HepG2 (cell line): ENCODE data around the gene DGKD. TPM values are rescaled to one million over a fixed set of nuclear protein-coding genes. Genes with fewer than 3 reads are reported as not detected.

Experiments
- CEBPG ChIP-seq: IDR thresholded peaks from 2 replicates; pipeline ENCODE4 v1.6.1; 2016
- ELF4 ChIP-seq: sonication (generic); formaldehyde crosslinking; IDR thresholded peaks from 2 replicates; pipeline ENCODE4 v1.5.0; 2020; ENCODE audit warnings: missing genetic modification reagents, mild to moderate bottlenecking, moderate library complexity, borderline replicate concordance
- GFI1 ChIP-seq: sonication (generic); formaldehyde crosslinking; IDR thresholded peaks from 2 replicates; pipeline ENCODE4 v1.5.0; 2020; ENCODE audit warnings: missing genetic modification reagents, mild to moderate bottlenecking, borderline replicate concordance
- JUND ChIP-seq: sonication (generic); formaldehyde crosslinking; IDR thresholded peaks from 2 replicates; pipeline ENCODE4 v1.8.0; 2022; ENCODE audit warnings: mild to moderate bottlenecking, missing genetic modification reagents
- KDM3A ChIP-seq: IDR thresholded peaks from 2 replicates; pipeline ENCODE4 v1.6.1; 2018; ENCODE audit warnings: low read depth, missing compliant biosample characterization
- KLF15 ChIP-seq: sonication (generic); formaldehyde crosslinking; IDR thresholded peaks from 2 replicates; pipeline ENCODE4 v1.8.1; 2023; ENCODE audit warnings: borderline replicate concordance, mild to moderate bottlenecking, inconsistent platforms, missing genetic modification reagents, mixed read lengths
- MIER2 ChIP-seq: IDR thresholded peaks from 2 replicates; pipeline ENCODE4 v1.6.1; 2016; ENCODE audit warnings: missing biosample characterization, missing genetic modification reagents
- REXO4 ChIP-seq: sonication (generic); formaldehyde crosslinking; IDR thresholded peaks from 2 replicates; pipeline ENCODE4 v1.8.0; 2022; ENCODE audit warnings: missing genetic modification reagents, mild to moderate bottlenecking, borderline replicate concordance
- SCMH1 ChIP-seq: sonication (generic); formaldehyde crosslinking; IDR thresholded peaks from 2 replicates; pipeline ENCODE4 v1.9.0; 2021; ENCODE audit warnings: missing genetic modification reagents, mild to moderate bottlenecking, borderline replicate concordance
- SIN3B ChIP-seq: fragments of 150-350 bp; IDR thresholded peaks from 2 replicates; pipeline ENCODE4 v1.6.1; 2014; ENCODE audit warnings: low read length
- STAG1 ChIP-seq: sonication (generic); formaldehyde crosslinking; IDR thresholded peaks from 2 replicates; pipeline ENCODE4 v1.4.0; 2020; ENCODE audit warnings: missing genetic modification reagents
- THYN1 ChIP-seq: sonication (generic); formaldehyde crosslinking; IDR thresholded peaks from 2 replicates; pipeline ENCODE4 v1.8.1; 2023; ENCODE audit warnings: low read depth, mild to moderate bottlenecking, moderate library complexity, missing genetic modification reagents, borderline replicate concordance
- TSC22D2 ChIP-seq: sonication (generic); formaldehyde crosslinking; IDR thresholded peaks from 2 replicates; pipeline ENCODE4 v1.5.1; 2020; ENCODE audit warnings: missing genetic modification reagents, mild to moderate bottlenecking, borderline replicate concordance
- U2AF2 ChIP-seq: fragments of 200-400 bp; formaldehyde crosslinking; IDR thresholded peaks from 2 replicates; pipeline ENCODE4 v1.6.1; 2017; ENCODE audit warnings: low read depth, mild to moderate bottlenecking, low read length
- ZBTB1 ChIP-seq: sonication (generic); formaldehyde crosslinking; IDR thresholded peaks from 2 replicates; pipeline ENCODE4 v1.4.0; 2020; ENCODE audit warnings: missing genetic modification reagents, borderline replicate concordance
- ZNF891 ChIP-seq: sonication (generic); formaldehyde crosslinking; IDR thresholded peaks from 2 replicates; pipeline ENCODE4 v1.5.0; 2020; ENCODE audit warnings: mild to moderate bottlenecking, missing genetic modification reagents
- polyA plus RNA-seq, 8 experiments: library from polyadenylated mRNA; depleted of rRNA in 3 of 8; stranded (reverse) in 7 of 8; unstranded in 1 of 8; fragments of >200 nt; fragmentation: Illumina TruSeq in 4 of 8; extraction: Trizol in 4 of 8; gene quantifications; 2 replicates each; pipeline versions ENCODE4 v1.2.1 to v1.2.3, GENCODE V29; 2011 to 2016; ENCODE audit warnings: low read depth in 4 of 8, missing spikeins in 1 of 8, mixed read lengths in 1 of 8; ENCODE audit not compliant: insufficient read depth in 1 of 8
- total RNA-seq, 5 experiments: library from RNA; depleted of rRNA; stranded (reverse); fragments of >200 nt; fragmentation: Illumina TruSeq; extraction: Trizol; gene quantifications; 2 replicates each; pipeline ENCODE4 v1.2.3, GENCODE V29; 2016; ENCODE audit warnings: low read depth in 1 of 5
- TF ChIP-seq, protein P1 (sequence below): sonication (generic); formaldehyde crosslinking; IDR thresholded peaks from 2 replicates; pipeline ENCODE4 v1.5.0; 2020; ENCODE audit warnings: mild to moderate bottlenecking, missing genetic modification reagents
- TF ChIP-seq, protein P2 (sequence below): sonication (generic); formaldehyde crosslinking; IDR thresholded peaks from 2 replicates; pipeline ENCODE4 v1.4.0; 2020; ENCODE audit warnings: missing genetic modification reagents
- TF ChIP-seq, protein P3 (sequence below): sonication (generic); formaldehyde crosslinking; IDR thresholded peaks from 2 replicates; pipeline ENCODE4 v1.8.0; 2022; ENCODE audit warnings: missing genetic modification reagents, low read depth, mild to moderate bottlenecking, borderline replicate concordance
- TF ChIP-seq, protein P4 (sequence below): sonication (generic); formaldehyde crosslinking; IDR thresholded peaks from 2 replicates; pipeline ENCODE4 v1.5.0; 2020; ENCODE audit warnings: mild to moderate bottlenecking, missing genetic modification reagents
- TF ChIP-seq, protein P5 (sequence below): sonication (generic); formaldehyde crosslinking; IDR thresholded peaks from 2 replicates; pipeline ENCODE4 v1.5.0; 2020; ENCODE audit warnings: mild to moderate bottlenecking, missing genetic modification reagents, moderate library complexity

Gene DGKD
- total and polyA plus RNA-seq, 2 of the 13 experiments (the other 11 are each of a cell fraction or from before 2014, with no cell fraction given), result 24.5 to 33.2 TPM

DNA sequence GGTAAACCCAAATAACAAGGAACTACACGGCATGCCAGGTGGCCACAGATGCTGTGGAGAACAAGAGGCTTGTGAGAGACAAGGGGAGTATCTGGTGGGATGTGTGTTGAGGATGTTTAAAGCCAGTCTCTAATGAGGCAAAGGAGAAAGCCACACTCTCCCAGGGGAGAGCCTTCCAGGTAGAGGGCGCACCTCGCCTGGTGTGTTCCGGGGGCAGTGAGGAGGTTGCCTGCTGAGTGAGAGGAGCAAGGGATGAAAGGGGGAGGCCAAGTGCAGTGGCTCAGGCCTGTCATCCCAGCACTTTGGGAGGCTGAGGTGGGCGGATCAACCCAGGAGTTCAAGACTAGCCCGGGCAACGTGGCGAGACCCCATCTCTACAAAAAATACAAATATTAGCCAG, 30.4 kb upstream of the DGKD start (continued):
- TF ChIP-seq KDM3A (CRISPR knock-in tag), result no peak
- TF ChIP-seq, protein P1, sequence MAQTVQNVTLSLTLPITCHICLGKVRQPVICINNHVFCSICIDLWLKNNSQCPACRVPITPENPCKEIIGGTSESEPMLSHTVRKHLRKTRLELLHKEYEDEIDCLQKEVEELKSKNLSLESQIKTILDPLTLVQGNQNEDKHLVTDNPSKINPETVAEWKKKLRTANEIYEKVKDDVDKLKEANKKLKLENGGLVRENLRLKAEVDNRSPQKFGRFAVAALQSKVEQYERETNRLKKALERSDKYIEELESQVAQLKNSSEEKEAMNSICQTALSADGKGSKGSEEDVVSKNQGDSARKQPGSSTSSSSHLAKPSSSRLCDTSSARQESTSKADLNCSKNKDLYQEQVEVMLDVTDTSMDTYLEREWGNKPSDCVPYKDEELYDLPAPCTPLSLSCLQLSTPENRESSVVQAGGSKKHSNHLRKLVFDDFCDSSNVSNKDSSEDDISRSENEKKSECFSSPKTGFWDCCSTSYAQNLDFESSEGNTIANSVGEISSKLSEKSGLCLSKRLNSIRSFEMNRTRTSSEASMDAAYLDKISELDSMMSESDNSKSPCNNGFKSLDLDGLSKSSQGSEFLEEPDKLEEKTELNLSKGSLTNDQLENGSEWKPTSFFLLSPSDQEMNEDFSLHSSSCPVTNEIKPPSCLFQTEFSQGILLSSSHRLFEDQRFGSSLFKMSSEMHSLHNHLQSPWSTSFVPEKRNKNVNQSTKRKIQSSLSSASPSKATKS (CRISPR knock-in tag), result no peak
- TF ChIP-seq SCMH1, result no peak
- no peak for TF ChIP-seq ZBTB1 (CRISPR knock-in tag)
- TF ChIP-seq, protein P2, sequence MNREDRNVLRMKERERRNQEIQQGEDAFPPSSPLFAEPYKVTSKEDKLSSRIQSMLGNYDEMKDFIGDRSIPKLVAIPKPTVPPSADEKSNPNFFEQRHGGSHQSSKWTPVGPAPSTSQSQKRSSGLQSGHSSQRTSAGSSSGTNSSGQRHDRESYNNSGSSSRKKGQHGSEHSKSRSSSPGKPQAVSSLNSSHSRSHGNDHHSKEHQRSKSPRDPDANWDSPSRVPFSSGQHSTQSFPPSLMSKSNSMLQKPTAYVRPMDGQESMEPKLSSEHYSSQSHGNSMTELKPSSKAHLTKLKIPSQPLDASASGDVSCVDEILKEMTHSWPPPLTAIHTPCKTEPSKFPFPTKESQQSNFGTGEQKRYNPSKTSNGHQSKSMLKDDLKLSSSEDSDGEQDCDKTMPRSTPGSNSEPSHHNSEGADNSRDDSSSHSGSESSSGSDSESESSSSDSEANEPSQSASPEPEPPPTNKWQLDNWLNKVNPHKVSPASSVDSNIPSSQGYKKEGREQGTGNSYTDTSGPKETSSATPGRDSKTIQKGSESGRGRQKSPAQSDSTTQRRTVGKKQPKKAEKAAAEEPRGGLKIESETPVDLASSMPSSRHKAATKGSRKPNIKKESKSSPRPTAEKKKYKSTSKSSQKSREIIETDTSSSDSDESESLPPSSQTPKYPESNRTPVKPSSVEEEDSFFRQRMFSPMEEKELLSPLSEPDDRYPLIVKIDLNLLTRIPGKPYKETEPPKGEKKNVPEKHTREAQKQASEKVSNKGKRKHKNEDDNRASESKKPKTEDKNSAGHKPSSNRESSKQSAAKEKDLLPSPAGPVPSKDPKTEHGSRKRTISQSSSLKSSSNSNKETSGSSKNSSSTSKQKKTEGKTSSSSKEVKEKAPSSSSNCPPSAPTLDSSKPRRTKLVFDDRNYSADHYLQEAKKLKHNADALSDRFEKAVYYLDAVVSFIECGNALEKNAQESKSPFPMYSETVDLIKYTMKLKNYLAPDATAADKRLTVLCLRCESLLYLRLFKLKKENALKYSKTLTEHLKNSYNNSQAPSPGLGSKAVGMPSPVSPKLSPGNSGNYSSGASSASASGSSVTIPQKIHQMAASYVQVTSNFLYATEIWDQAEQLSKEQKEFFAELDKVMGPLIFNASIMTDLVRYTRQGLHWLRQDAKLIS (CRISPR knock-in tag), result no peak
- TF ChIP-seq U2AF2, result no peak
- no peak for TF ChIP-seq TSC22D2 (CRISPR knock-in tag)
- TF ChIP-seq, protein P3, sequence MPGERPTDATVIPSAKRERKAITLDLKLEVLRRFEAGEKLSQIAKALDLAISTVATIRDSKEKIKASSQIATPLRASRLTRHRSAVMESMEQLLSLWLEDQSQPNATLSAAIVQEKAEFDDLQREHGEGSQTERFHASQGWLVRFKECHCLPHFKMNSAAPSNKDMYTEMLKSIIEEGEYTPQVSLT, result no peak
- TF ChIP-seq, protein P4, sequence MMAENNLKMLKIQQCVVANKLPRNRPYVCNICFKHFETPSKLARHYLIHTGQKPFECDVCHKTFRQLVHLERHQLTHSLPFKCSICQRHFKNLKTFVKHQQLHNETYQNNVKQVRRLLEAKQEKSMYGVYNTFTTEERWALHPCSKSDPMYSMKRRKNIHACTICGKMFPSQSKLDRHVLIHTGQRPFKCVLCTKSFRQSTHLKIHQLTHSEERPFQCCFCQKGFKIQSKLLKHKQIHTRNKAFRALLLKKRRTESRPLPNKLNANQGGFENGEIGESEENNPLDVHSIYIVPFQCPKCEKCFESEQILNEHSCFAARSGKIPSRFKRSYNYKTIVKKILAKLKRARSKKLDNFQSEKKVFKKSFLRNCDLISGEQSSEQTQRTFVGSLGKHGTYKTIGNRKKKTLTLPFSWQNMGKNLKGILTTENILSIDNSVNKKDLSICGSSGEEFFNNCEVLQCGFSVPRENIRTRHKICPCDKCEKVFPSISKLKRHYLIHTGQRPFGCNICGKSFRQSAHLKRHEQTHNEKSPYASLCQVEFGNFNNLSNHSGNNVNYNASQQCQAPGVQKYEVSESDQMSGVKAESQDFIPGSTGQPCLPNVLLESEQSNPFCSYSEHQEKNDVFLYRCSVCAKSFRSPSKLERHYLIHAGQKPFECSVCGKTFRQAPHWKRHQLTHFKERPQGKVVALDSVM (CRISPR knock-in tag), result peak; percentile 66; the same call in 1 of the 2 replicates
- no peak for TF ChIP-seq CEBPG
- no peak for TF ChIP-seq REXO4 (CRISPR knock-in tag)
- TF ChIP-seq ZNF891 (CRISPR knock-in tag), result no peak
- TF ChIP-seq, protein P5, sequence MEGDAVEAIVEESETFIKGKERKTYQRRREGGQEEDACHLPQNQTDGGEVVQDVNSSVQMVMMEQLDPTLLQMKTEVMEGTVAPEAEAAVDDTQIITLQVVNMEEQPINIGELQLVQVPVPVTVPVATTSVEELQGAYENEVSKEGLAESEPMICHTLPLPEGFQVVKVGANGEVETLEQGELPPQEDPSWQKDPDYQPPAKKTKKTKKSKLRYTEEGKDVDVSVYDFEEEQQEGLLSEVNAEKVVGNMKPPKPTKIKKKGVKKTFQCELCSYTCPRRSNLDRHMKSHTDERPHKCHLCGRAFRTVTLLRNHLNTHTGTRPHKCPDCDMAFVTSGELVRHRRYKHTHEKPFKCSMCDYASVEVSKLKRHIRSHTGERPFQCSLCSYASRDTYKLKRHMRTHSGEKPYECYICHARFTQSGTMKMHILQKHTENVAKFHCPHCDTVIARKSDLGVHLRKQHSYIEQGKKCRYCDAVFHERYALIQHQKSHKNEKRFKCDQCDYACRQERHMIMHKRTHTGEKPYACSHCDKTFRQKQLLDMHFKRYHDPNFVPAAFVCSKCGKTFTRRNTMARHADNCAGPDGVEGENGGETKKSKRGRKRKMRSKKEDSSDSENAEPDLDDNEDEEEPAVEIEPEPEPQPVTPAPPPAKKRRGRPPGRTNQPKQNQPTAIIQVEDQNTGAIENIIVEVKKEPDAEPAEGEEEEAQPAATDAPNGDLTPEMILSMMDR (CRISPR knock-in tag), result peak; percentile 78
- no peak for TF ChIP-seq THYN1 (CRISPR knock-in tag)
- TF ChIP-seq STAG1, result peak; percentile 86
- no peak for TF ChIP-seq SIN3B
- TF ChIP-seq GFI1 (CRISPR knock-in tag), result no peak
- no peak for TF ChIP-seq JUND (CRISPR knock-in tag)
- no peak for TF ChIP-seq ELF4 (CRISPR knock-in tag)
- TF ChIP-seq KLF15 (CRISPR knock-in tag), result no peak
- TF ChIP-seq MIER2 (CRISPR knock-in tag), result no peak
